Activated T-helper 1 cell treated with Interleukin-2 at 50 U/mL for 16 hours (primary cell): ENCODE results near the gene ZFYVE16.
"Not testable (repeated sequence)": the region's sequence is repeated elsewhere in the genome, so short reads cannot be mapped to it uniquely, and the experiment has no call there.

ENCODE experiments used
- DNase-seq: peaks from one replicate; pipeline ENCODE4 v3.0.0-alpha.2; 2020; ENCODE audit warnings: low read depth

Gene ZFYVE16

GRCh38 chr5:80407735-80408483, at the start of gene ZFYVE16:
Gene ZFYVE16, plus strand, starts transcription at chr5:80408064. Its CDS starts 26,084 bp downstream, at chr5:80434148.
- DNase-seq: peak; percentile 93

GRCh38 chr5:80360914-80361444, 46.9 kb upstream of the ZFYVE16 start:
- no peak for DNase-seq

- no peak for DNase-seq
Measured at GRCh38 chr5:80364892-80365291, 43.0 kb upstream of the ZFYVE16 start.

GRCh38 chr5:80368661-80369480, 39.0 kb upstream of the ZFYVE16 start:
- DNase-seq: no peak

GRCh38 chr5:80369521-80369920, 38.3 kb upstream of the ZFYVE16 start:
- DNase-seq: no peak

GRCh38 chr5:80370390-80370789, 37.5 kb upstream of the ZFYVE16 start:
- no peak for DNase-seq

- DNase-seq: no peak
Measured at GRCh38 chr5:80372780-80373179, 35.1 kb upstream of the ZFYVE16 start.

GRCh38 chr5:80374188-80374587, 33.7 kb upstream of the ZFYVE16 start:
- DNase-seq: no peak

GRCh38 chr5:80376557-80376956, 31.3 kb upstream of the ZFYVE16 start:
- DNase-seq: no peak

GRCh38 chr5:80382488-80382887, 25.4 kb upstream of the ZFYVE16 start:
- DNase-seq: no peak

GRCh38 chr5:80387063-80387768, 20.6 kb upstream of the ZFYVE16 start:
- DNase-seq: no peak

GRCh38 chr5:80389580-80389979, 18.3 kb upstream of the ZFYVE16 start:
- DNase-seq: no peak

GRCh38 chr5:80390413-80390812, 17.5 kb upstream of the ZFYVE16 start:
- not testable (repeated sequence) for DNase-seq

GRCh38 chr5:80391267-80391666, 16.6 kb upstream of the ZFYVE16 start:
- DNase-seq: not testable (repeated sequence)

- DNase-seq: no peak
Measured at GRCh38 chr5:80399526-80400239, 8.2 kb upstream of the ZFYVE16 start.

GRCh38 chr5:80400368-80400767, 7.5 kb upstream of the ZFYVE16 start:
- not testable (repeated sequence) for DNase-seq

- no peak for DNase-seq
Measured at GRCh38 chr5:80403782-80404181, 4.1 kb upstream of the ZFYVE16 start.

- no peak for DNase-seq
Measured at GRCh38 chr5:80406980-80407734, 707 bp upstream of the ZFYVE16 start.

GRCh38 chr5:80408484-80409366, 861 bp downstream of the ZFYVE16 start:
- DNase-seq: no peak
